BJ (cell line): ENCODE data around the gene MED26. TPM values are rescaled to one million over a fixed set of nuclear protein-coding genes. Genes with fewer than 3 reads are reported as not detected.

Experiments
- CTCF ChIA-PET: fragments of 350-600 bp; formaldehyde crosslinking; extraction: SDS; loops from one replicate; lab custom pipeline; 2021; ENCODE audit warnings: antibody characterized with exemption, inconsistent platforms; lab: Yijun Ruan, JAX
- POLR2A ChIA-PET: fragments of 300-600 bp; sonication (Branson Sonifier 250); formaldehyde crosslinking; extraction: SDS; loops from one replicate; lab custom pipeline; 2021; ENCODE audit warnings: antibody characterized with exemption; lab: Charles Lee
- DNase-seq: peaks from one replicate; pipeline ENCODE4 v3.0.0-alpha.2; 2011; ENCODE audit warnings: low read depth
- H3K27me3 ChIP-seq: 2 replicates; pipeline ENCODE4 v1.6.0; 2011; ENCODE audit warnings: low read length; ENCODE audit not compliant: control insufficient read depth, insufficient read depth
- H3K36me3 ChIP-seq: 2 replicates; pipeline ENCODE4 v1.5.1; 2011; ENCODE audit warnings: low read length; ENCODE audit not compliant: control insufficient read depth, insufficient read depth
- H3K4me3 ChIP-seq: 2 replicates; pipeline ENCODE4 v1.5.1; 2011; ENCODE audit warnings: low read depth, mild to moderate bottlenecking, control low read depth, low read length
- polyA plus RNA-seq: library from polyadenylated mRNA; depleted of rRNA; stranded (reverse); fragments of >200 nt; gene quantifications from 2 replicates; pipeline ENCODE4 v1.2.3, GENCODE V29; 2011
- TF ChIP-seq, protein P1 (sequence below): IDR thresholded peaks from 2 replicates; pipeline ENCODE4 v1.5.1; 2011; ENCODE audit warnings: low read depth, mild to moderate bottlenecking, control low read depth, inconsistent platforms, low read length, moderate library complexity; ENCODE audit not compliant: insufficient read depth

The MED26 gene
- polyA plus RNA-seq, 1 experiment: 3.9 TPM

DNA sequence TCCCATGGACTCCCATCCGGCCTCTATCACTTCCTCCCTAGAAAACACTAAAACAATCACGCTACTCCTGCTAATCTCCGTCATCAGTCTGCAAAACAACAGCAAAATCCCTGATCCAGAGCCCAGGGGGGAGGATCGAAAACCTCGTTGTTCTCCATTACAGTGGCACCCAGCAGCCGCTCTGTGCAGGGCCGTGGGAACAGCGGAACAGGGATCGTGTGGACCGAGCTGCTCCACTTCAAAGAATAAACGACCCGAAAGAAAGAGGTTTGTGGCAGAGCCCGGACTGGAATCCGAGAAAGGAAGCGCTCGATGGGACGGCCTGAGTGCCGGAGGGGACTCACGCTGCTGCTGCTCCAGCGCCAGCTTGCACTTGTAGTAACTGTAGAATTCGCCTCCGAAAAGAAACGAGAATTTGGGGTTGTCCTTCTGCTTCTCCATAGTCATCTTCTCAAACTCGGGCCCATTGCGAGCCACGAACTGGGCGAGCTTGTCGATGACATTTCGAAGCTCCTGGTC is 86.4 kb downstream of the MED26 start:
- Histone ChIP-seq H3K36me3 (peaks cover 4% of the 10 kb centered on the region), H3K4me3 (peak overlapping the region; percentile 86), H3K27me3 (no peaks in the 10 kb centered on the region)
- CTCF ChIA-PET: interaction anchor here (1.2 to 1.3 kb wide), 2 partner anchors 8 to 14 kb away, joined by 3 read pairs; no protein-coding TSS in a partner anchor
- TF ChIP-seq, protein P1, sequence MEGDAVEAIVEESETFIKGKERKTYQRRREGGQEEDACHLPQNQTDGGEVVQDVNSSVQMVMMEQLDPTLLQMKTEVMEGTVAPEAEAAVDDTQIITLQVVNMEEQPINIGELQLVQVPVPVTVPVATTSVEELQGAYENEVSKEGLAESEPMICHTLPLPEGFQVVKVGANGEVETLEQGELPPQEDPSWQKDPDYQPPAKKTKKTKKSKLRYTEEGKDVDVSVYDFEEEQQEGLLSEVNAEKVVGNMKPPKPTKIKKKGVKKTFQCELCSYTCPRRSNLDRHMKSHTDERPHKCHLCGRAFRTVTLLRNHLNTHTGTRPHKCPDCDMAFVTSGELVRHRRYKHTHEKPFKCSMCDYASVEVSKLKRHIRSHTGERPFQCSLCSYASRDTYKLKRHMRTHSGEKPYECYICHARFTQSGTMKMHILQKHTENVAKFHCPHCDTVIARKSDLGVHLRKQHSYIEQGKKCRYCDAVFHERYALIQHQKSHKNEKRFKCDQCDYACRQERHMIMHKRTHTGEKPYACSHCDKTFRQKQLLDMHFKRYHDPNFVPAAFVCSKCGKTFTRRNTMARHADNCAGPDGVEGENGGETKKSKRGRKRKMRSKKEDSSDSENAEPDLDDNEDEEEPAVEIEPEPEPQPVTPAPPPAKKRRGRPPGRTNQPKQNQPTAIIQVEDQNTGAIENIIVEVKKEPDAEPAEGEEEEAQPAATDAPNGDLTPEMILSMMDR: no peak
- no peak for DNase-seq
- POLR2A ChIA-PET: no interaction called here

DNA sequence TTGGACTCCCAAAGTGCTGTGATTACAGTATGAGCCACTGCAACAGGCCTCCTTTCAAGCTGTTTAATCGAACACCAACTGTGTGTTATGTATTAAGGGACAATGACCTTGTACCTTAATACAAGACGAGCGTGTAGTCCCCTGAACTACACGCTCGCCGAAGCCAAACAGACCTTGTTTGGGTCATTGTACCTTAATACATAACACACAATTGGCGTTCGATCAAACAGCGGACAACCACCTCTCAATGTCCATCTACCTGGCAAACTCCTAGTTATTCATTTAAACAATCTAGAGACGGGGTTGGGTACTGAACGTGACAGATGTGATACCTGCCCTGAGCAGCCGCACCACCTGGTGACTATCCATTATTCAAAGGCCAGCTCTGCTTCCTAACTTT is 87.1 kb downstream of the MED26 start:
- DNase-seq: no peak
- H3K4me3 ChIP-seq: peak overlapping the region; percentile 86
- TF ChIP-seq, protein P1: no peak
- H3K36me3 ChIP-seq: peaks cover 9% of the 10 kb centered on the region
- no peaks in the 10 kb centered on the region for H3K27me3 ChIP-seq
- POLR2A ChIA-PET: no interaction called here
- CTCF ChIA-PET: interaction anchor here (1.2 to 1.3 kb wide), 2 partner anchors 8 to 13 kb away, joined by 3 read pairs; no protein-coding TSS in a partner anchor

DNA sequence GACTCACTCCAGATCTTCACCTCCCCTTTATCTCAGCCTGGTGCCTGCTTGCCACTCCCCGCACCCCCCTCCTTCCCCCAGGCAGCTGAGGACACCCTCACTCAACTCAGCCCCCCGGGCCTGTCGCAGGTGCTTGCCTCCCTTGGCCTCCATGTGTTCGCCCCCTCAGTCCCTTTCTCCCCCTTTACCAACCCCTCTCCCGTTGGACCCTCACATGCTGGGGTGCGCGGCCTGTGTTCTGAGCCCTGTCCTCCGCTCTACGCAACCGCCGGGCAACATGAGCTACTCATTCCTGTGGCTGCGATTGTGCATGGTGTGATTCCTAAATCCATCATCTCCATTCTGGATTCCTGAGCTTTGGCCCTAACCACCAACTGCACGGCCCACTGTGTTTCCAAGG is 90.9 kb downstream of the MED26 start:
- no peak for DNase-seq
- CTCF ChIA-PET: no interaction called here
- H3K27me3 ChIP-seq: no peaks in the 10 kb centered on the region
- POLR2A ChIA-PET: no interaction called here
- H3K4me3 ChIP-seq: no peak overlapping the region
- TF ChIP-seq, protein P1: no peak
- H3K36me3 ChIP-seq: peaks cover 26% of the 10 kb centered on the region

DNA sequence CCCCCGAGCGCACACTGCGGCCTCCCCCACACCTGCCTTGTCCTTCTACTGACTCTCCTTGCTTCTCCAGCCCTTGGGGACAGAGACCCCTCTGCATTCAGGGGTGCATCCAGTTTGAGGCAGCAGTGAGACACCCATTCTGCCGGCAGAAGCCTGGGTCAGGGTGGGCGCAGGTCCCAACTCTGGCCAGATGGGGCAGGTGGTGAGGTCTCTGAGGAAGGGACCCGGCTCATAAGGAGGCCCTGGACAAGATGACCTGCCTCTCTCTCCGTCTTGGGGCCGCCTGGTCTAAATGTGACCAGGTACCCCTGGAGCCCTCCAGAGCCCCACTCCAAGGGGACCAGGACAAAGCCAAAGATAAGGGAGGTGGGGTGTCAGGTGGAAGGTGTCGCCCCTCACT is 91.9 kb downstream of the MED26 start:
- no peak overlapping the region for H3K4me3 ChIP-seq
- no peaks in the 10 kb centered on the region for H3K27me3 ChIP-seq
- H3K36me3 ChIP-seq: peaks cover 36% of the 10 kb centered on the region
- ChIA-PET POLR2A (no interaction called here), CTCF (interaction anchor here (0.5 kb wide), 1 partner anchor 90 kb away, joined by 3 read pairs; no protein-coding TSS in a partner anchor)
- TF ChIP-seq, protein P1: no peak
- DNase-seq: no peak

DNA sequence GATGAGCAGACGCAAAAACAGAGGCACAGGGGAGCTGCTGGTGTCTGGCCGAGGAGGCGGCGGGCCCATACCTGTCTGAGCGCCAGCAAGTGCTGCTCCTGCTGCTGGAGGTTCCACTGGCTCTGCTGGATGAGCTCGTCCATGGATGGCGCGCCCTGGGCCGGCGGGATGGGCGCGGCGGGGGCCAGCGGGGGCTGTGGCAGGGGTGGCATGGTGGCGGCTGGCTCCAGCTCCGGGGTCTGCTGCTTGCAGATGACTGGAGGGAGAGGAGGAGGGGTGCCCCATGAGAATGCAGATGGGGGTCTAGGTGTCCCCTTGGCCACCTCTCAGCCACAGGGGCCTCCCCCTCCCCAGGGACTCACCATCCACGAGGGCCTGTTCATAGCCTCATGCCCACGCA is 92.6 kb downstream of the MED26 start:
- peaks cover 44% of the 10 kb centered on the region for H3K36me3 ChIP-seq
- no peak overlapping the region for H3K4me3 ChIP-seq
- ChIA-PET CTCF (interaction anchor here (0.5 to 0.7 kb wide), 2 partner anchors 19 to 91 kb away, joined by 3 read pairs; no protein-coding TSS in a partner anchor), POLR2A (no interaction called here)
- no peaks in the 10 kb centered on the region for H3K27me3 ChIP-seq
- TF ChIP-seq, protein P1: no peak
- no peak for DNase-seq
